ENCODE measurements around the gene PLEKHN1.

PLEKHN1 gene

GRCh38 chr1:967466-968343, 1.4 kb downstream of the PLEKHN1 start:
- H3K4me1 ChIP-seq (ENCODE audit: insufficient read depth, low read length), result no peaks in the 10 kb centered on the region
- peaks cover 56% of the 10 kb centered on the region for H3K27me3 ChIP-seq (ENCODE audit: insufficient read depth, low read length)
- WGBS, result 86% methylated on average over 23 of the region's 23 CpGs
- peaks cover 11% of the 10 kb centered on the region for H3K36me3 ChIP-seq (ENCODE audit: insufficient read depth, low read length)
- no peak overlapping the region for H3K9ac ChIP-seq (ENCODE audit: low read depth, low read length)
- H3K9me3 ChIP-seq (ENCODE audit: insufficient read depth, low read depth, low read length), result no peaks in the 10 kb centered on the region
- no peak overlapping the region for H3K27ac ChIP-seq (ENCODE audit: low read depth, low read length)
- no peak overlapping the region for H3K4me3 ChIP-seq (ENCODE audit: low read length)

- H3K36me3 ChIP-seq (ENCODE audit: insufficient read depth, low read length), result no peaks in the 10 kb centered on the region
- no peak overlapping the region for H3K9ac ChIP-seq (ENCODE audit: low read depth, low read length)
- WGBS, result 84% methylated on average over 15 of the region's 15 CpGs
- peaks cover 56% of the 10 kb centered on the region for H3K27me3 ChIP-seq (ENCODE audit: insufficient read depth, low read length)
- H3K27ac ChIP-seq (ENCODE audit: low read depth, low read length), result no peak overlapping the region
- H3K4me3 ChIP-seq (ENCODE audit: low read length), result no peak overlapping the region
- H3K4me1 ChIP-seq (ENCODE audit: insufficient read depth, low read length), result no peaks in the 10 kb centered on the region
- no peaks in the 10 kb centered on the region for H3K9me3 ChIP-seq (ENCODE audit: insufficient read depth, low read depth, low read length)
Observed at GRCh38 chr1:969260-969855, 3.1 kb downstream of the PLEKHN1 start.

GRCh38 chr1:970242-970972, 4.1 kb downstream of the PLEKHN1 start:
- WGBS, result 77% methylated on average over 33 of the region's 33 CpGs
- H3K9ac ChIP-seq (ENCODE audit: low read depth, low read length), result no peak overlapping the region
- no peak overlapping the region for H3K27ac ChIP-seq (ENCODE audit: low read depth, low read length)
- H3K36me3 ChIP-seq (ENCODE audit: insufficient read depth, low read length), result no peaks in the 10 kb centered on the region
- no peaks in the 10 kb centered on the region for H3K9me3 ChIP-seq (ENCODE audit: insufficient read depth, low read depth, low read length)
- H3K4me1 ChIP-seq (ENCODE audit: insufficient read depth, low read length), result no peaks in the 10 kb centered on the region
- H3K27me3 ChIP-seq (ENCODE audit: insufficient read depth, low read length), result peaks cover 53% of the 10 kb centered on the region
- H3K4me3 ChIP-seq (ENCODE audit: low read length), result no peak overlapping the region

- Histone ChIP-seq H3K27ac (ENCODE audit: low read depth, low read length) (no peak overlapping the region), H3K4me1 (ENCODE audit: insufficient read depth, low read length) (no peaks in the 10 kb centered on the region), H3K9me3 (ENCODE audit: insufficient read depth, low read depth, low read length) (no peaks in the 10 kb centered on the region), H3K9ac (ENCODE audit: low read depth, low read length) (no peak overlapping the region), H3K4me3 (ENCODE audit: low read length) (no peak overlapping the region), H3K36me3 (ENCODE audit: insufficient read depth, low read length) (no peaks in the 10 kb centered on the region), H3K27me3 (ENCODE audit: insufficient read depth, low read length) (peaks cover 52% of the 10 kb centered on the region)
- WGBS, result 87% methylated on average over 40 of the region's 42 CpGs
Observed at GRCh38 chr1:970973-971730, 4.9 kb downstream of the PLEKHN1 start.

GRCh38 chr1:971751-972506, 5.6 kb downstream of the PLEKHN1 start:
- Histone ChIP-seq H3K27me3 (ENCODE audit: insufficient read depth, low read length) (peaks cover 46% of the 10 kb centered on the region), H3K9ac (ENCODE audit: low read depth, low read length) (no peak overlapping the region)

GRCh38 chr1:972726-973458, 6.6 kb downstream of the PLEKHN1 start:
- H3K36me3 ChIP-seq (ENCODE audit: insufficient read depth, low read length), result no peaks in the 10 kb centered on the region
- H3K9ac ChIP-seq (ENCODE audit: low read depth, low read length), result no peak overlapping the region
- peaks cover 37% of the 10 kb centered on the region for H3K27me3 ChIP-seq (ENCODE audit: insufficient read depth, low read length)
- 90% methylated on average over 28 of the region's 28 CpGs for WGBS
- no peaks in the 10 kb centered on the region for H3K4me1 ChIP-seq (ENCODE audit: insufficient read depth, low read length)
- no peaks in the 10 kb centered on the region for H3K9me3 ChIP-seq (ENCODE audit: insufficient read depth, low read depth, low read length)
- no peak overlapping the region for H3K4me3 ChIP-seq (ENCODE audit: low read length)
- no peak overlapping the region for H3K27ac ChIP-seq (ENCODE audit: low read depth, low read length)

More at GRCh38 chr1:971751-972506, 5.6 kb downstream of the PLEKHN1 start:
- no peaks in the 10 kb centered on the region for H3K9me3 ChIP-seq (ENCODE audit: insufficient read depth, low read depth, low read length)
- H3K36me3 ChIP-seq (ENCODE audit: insufficient read depth, low read length), result no peaks in the 10 kb centered on the region
- no peak overlapping the region for H3K27ac ChIP-seq (ENCODE audit: low read depth, low read length)
- 89% methylated on average over 34 of the region's 34 CpGs for WGBS
- no peaks in the 10 kb centered on the region for H3K4me1 ChIP-seq (ENCODE audit: insufficient read depth, low read length)
- H3K4me3 ChIP-seq (ENCODE audit: low read length), result no peak overlapping the region

GRCh38 chr1:973459-974292, 7.4 kb downstream of the PLEKHN1 start:
- no peak overlapping the region for H3K4me3 ChIP-seq (ENCODE audit: low read length)
- 84% methylated on average over 28 of the region's 28 CpGs for WGBS
- peaks cover 29% of the 10 kb centered on the region for H3K27me3 ChIP-seq (ENCODE audit: insufficient read depth, low read length)
- H3K27ac ChIP-seq (ENCODE audit: low read depth, low read length), result no peak overlapping the region
- no peak overlapping the region for H3K9ac ChIP-seq (ENCODE audit: low read depth, low read length)
- no peaks in the 10 kb centered on the region for H3K9me3 ChIP-seq (ENCODE audit: insufficient read depth, low read depth, low read length)
- no peaks in the 10 kb centered on the region for H3K36me3 ChIP-seq (ENCODE audit: insufficient read depth, low read length)
- H3K4me1 ChIP-seq (ENCODE audit: insufficient read depth, low read length), result no peaks in the 10 kb centered on the region

GRCh38 chr1:974293-974640, 8.0 kb downstream of the PLEKHN1 start:
- Histone ChIP-seq H3K4me3 (ENCODE audit: low read length) (no peak overlapping the region), H3K27ac (ENCODE audit: low read depth, low read length) (no peak overlapping the region), H3K27me3 (ENCODE audit: insufficient read depth, low read length) (peaks cover 23% of the 10 kb centered on the region), H3K9me3 (ENCODE audit: insufficient read depth, low read depth, low read length) (no peaks in the 10 kb centered on the region), H3K9ac (ENCODE audit: low read depth, low read length) (no peak overlapping the region), H3K4me1 (ENCODE audit: insufficient read depth, low read length) (no peaks in the 10 kb centered on the region), H3K36me3 (ENCODE audit: insufficient read depth, low read length) (no peaks in the 10 kb centered on the region)
- WGBS, result 98% methylated on average over 8 of the region's 11 CpGs

GRCh38 chr1:974687-975328, 8.5 kb downstream of the PLEKHN1 start:
- Histone ChIP-seq H3K9ac (ENCODE audit: low read depth, low read length) (no peak overlapping the region), H3K27me3 (ENCODE audit: insufficient read depth, low read length) (peaks cover 19% of the 10 kb centered on the region), H3K4me1 (ENCODE audit: insufficient read depth, low read length) (no peaks in the 10 kb centered on the region), H3K36me3 (ENCODE audit: insufficient read depth, low read length) (no peaks in the 10 kb centered on the region), H3K27ac (ENCODE audit: low read depth, low read length) (no peak overlapping the region), H3K9me3 (ENCODE audit: insufficient read depth, low read depth, low read length) (no peaks in the 10 kb centered on the region), H3K4me3 (ENCODE audit: low read length) (no peak overlapping the region)
- WGBS, result 86% methylated on average over 17 of the region's 17 CpGs

All from HUES64 (cell line).